Erythroblast (primary cell): ENCODE results near the gene PYGO2.

Source experiments
- GATA1 ChIP-seq: IDR thresholded peaks from 2 replicates; pipeline ENCODE4 v1.6.1; 2011; ENCODE audit warnings: low read depth, mild to moderate bottlenecking, control low read depth, low read length, moderate library complexity
- POLR2A ChIP-seq: IDR thresholded peaks from 2 replicates; pipeline ENCODE4 v1.6.1; 2011; ENCODE audit warnings: mild to moderate bottlenecking, low read length

- TF ChIP-seq POLR2A = no peak
- TF ChIP-seq GATA1 = no peak
These were observed 26.7 kb upstream of the PYGO2 start for GRCh38 chr1:154988058-154988954.
